Loucy (cell line): ENCODE measurements around the gene SLC30A2.

Source experiments
- H2AFZ ChIP-seq: fragments of 200-600 bp; sonication (generic); 2 replicates; pipeline ENCODE4 v1.6.0; 2016; ENCODE audit warnings: antibody characterized with exemption, mild to moderate bottlenecking, low read length, moderate library complexity
- H3F3A ChIP-seq: fragments of 200-600 bp; 2 replicates; pipeline ENCODE4 v1.6.0; 2016; ENCODE audit warnings: antibody characterized with exemption, low read depth, mild to moderate bottlenecking
- H3K27me3 ChIP-seq: fragments of 200-600 bp; sonication (generic); 2 replicates; pipeline ENCODE4 v1.6.1; 2014; ENCODE audit warnings: low read length, mild to moderate bottlenecking; ENCODE audit not compliant: insufficient read depth, poor library complexity, severe bottlenecking
- H3K36me3 ChIP-seq: fragments of 200-600 bp; sonication (generic); 2 replicates; pipeline ENCODE4 v1.6.1; 2016; ENCODE audit warnings: low read length; ENCODE audit not compliant: insufficient read depth
- H3K4me1 ChIP-seq: fragments of 200-600 bp; sonication (generic); 2 replicates; pipeline ENCODE4 v1.5.1; 2014; ENCODE audit warnings: low read length, mild to moderate bottlenecking; ENCODE audit not compliant: insufficient read depth, poor library complexity, severe bottlenecking
- H3K4me2 ChIP-seq: fragments of 200-600 bp; sonication (generic); 2 replicates; pipeline ENCODE4 v1.6.0; 2014; ENCODE audit warnings: antibody characterized with exemption, low read length, low read depth, mild to moderate bottlenecking; ENCODE audit not compliant: poor library complexity, severe bottlenecking
- H3K4me3 ChIP-seq: fragments of 200-600 bp; sonication (generic); 2 replicates; pipeline ENCODE4 v1.5.1; 2014; ENCODE audit warnings: low read length, mild to moderate bottlenecking, mixed read lengths; ENCODE audit not compliant: poor library complexity, severe bottlenecking
- H3K79me2 ChIP-seq: fragments of 200-600 bp; sonication (generic); 2 replicates; pipeline ENCODE4 v1.6.1; 2014; ENCODE audit warnings: low read length; ENCODE audit not compliant: insufficient read depth
- H3K9ac ChIP-seq: fragments of 200-600 bp; sonication (generic); 2 replicates; pipeline ENCODE4 v1.6.0; 2014; ENCODE audit warnings: mild to moderate bottlenecking, low read depth, low read length, moderate library complexity; ENCODE audit not compliant: poor library complexity, severe bottlenecking
- H3K9me2 ChIP-seq: fragments of 200-600 bp; sonication (generic); replicated peaks from 2 replicates; pipeline ENCODE4 v1.6.1; 2016; ENCODE audit warnings: low read depth, low read length, mixed read lengths
- H3K9me3 ChIP-seq: fragments of 200-600 bp; sonication (generic); 2 replicates; pipeline ENCODE4 v1.6.1; 2014; ENCODE audit warnings: mild to moderate bottlenecking, antibody characterized with exemption, low read length, low read depth; ENCODE audit not compliant: insufficient read depth
- H4K20me1 ChIP-seq: fragments of 200-600 bp; sonication (generic); 2 replicates; pipeline ENCODE4 v1.6.0; 2014; ENCODE audit warnings: antibody characterized with exemption, low read length, mild to moderate bottlenecking; ENCODE audit not compliant: insufficient read depth, poor library complexity, severe bottlenecking
- EZH2phosphoT487 ChIP-seq: fragments of 200-600 bp; IDR thresholded peaks from 2 replicates; pipeline ENCODE4 v1.6.1; 2018; ENCODE audit warnings: antibody characterized with exemption, mild to moderate bottlenecking, moderate library complexity, borderline replicate concordance
- TF ChIP-seq, protein P1 (sequence below): fragments of 200-600 bp; sonication (generic); conservative IDR thresholded peaks from 2 replicates; pipeline ENCODE4 v1.5.1; 2014; ENCODE audit warnings: mild to moderate bottlenecking, antibody characterized with exemption, low read length

SLC30A2 gene

DNA sequence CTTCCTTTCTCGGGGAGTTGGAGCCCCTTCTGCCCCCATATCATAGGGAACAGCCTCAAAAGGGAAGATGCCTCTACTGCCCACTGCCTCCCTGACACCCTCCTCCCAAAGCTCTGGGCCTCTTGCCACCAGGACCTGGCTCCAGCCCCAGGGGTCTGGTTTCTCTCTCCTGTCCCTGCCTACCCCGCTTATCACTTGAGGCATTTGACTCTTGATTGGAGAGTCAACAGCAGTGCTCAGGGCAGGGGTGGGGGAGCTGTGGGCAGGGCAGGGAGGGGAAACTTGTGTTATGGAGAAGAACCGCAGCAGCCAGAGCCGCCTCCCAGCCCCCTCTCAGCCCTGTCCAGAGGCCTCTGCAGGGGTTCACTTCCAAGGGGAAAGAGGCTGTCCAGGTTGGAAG lies 20.9 kb upstream of the SLC30A2 start:
- peaks cover 20% of the 10 kb centered on the region for H3K4me1 ChIP-seq
- H3F3A ChIP-seq = 0 out of 2 replicates have a peak, but pooled peaks cover 3% of the 10 kb centered on the region
- no peaks in the 10 kb centered on the region for H3K27me3 ChIP-seq
- H3K4me2 ChIP-seq = no peak overlapping the region
- no peak overlapping the region for H2AFZ ChIP-seq
- no peaks in the 10 kb centered on the region for H3K9me3 ChIP-seq
- H4K20me1 ChIP-seq = no peaks in the 10 kb centered on the region
- H3K9ac ChIP-seq = no peak overlapping the region
- no peak for TF ChIP-seq EZH2phosphoT487
- TF ChIP-seq, protein P1, sequence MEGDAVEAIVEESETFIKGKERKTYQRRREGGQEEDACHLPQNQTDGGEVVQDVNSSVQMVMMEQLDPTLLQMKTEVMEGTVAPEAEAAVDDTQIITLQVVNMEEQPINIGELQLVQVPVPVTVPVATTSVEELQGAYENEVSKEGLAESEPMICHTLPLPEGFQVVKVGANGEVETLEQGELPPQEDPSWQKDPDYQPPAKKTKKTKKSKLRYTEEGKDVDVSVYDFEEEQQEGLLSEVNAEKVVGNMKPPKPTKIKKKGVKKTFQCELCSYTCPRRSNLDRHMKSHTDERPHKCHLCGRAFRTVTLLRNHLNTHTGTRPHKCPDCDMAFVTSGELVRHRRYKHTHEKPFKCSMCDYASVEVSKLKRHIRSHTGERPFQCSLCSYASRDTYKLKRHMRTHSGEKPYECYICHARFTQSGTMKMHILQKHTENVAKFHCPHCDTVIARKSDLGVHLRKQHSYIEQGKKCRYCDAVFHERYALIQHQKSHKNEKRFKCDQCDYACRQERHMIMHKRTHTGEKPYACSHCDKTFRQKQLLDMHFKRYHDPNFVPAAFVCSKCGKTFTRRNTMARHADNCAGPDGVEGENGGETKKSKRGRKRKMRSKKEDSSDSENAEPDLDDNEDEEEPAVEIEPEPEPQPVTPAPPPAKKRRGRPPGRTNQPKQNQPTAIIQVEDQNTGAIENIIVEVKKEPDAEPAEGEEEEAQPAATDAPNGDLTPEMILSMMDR = no peak
- no peaks in the 10 kb centered on the region for H3K36me3 ChIP-seq
- no peaks in the 10 kb centered on the region for H3K9me2 ChIP-seq
- H3K4me3 ChIP-seq = no peak overlapping the region
- no peaks in the 10 kb centered on the region for H3K79me2 ChIP-seq

DNA sequence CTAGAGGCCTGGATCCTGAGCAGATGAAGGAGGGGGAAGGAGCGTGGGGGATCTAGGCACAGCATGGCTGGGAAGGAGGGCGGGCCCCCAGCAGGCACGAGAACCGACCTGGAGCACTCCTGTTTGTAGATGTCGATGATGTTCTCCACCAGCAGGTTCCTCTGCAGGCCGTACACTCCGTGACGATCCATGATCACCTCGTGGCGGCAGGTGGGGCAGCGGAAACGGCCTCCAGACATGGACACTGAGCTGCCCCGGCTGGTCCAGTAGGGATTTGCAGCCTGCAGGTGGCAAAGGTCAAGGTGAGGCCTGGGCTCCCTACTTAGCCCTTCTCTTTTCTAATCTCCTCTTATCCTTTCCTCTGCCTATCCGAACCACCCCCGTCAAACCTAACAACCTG lies 20.2 kb upstream of the SLC30A2 start:
- no peaks in the 10 kb centered on the region for H3K9me3 ChIP-seq
- H4K20me1 ChIP-seq = no peaks in the 10 kb centered on the region
- 0 out of 2 replicates have a peak, but pooled peaks cover 3% of the 10 kb centered on the region for H3F3A ChIP-seq
- TF ChIP-seq EZH2phosphoT487 = no peak
- TF ChIP-seq, protein P1 = no peak
- no peaks in the 10 kb centered on the region for H3K79me2 ChIP-seq
- H3K4me3 ChIP-seq = no peak overlapping the region
- no peaks in the 10 kb centered on the region for H3K36me3 ChIP-seq
- H3K4me2 ChIP-seq = no peak overlapping the region
- H3K9me2 ChIP-seq = no peaks in the 10 kb centered on the region
- no peak overlapping the region for H2AFZ ChIP-seq
- H3K9ac ChIP-seq = no peak overlapping the region
- peaks cover 16% of the 10 kb centered on the region for H3K4me1 ChIP-seq
- H3K27me3 ChIP-seq = no peaks in the 10 kb centered on the region

DNA sequence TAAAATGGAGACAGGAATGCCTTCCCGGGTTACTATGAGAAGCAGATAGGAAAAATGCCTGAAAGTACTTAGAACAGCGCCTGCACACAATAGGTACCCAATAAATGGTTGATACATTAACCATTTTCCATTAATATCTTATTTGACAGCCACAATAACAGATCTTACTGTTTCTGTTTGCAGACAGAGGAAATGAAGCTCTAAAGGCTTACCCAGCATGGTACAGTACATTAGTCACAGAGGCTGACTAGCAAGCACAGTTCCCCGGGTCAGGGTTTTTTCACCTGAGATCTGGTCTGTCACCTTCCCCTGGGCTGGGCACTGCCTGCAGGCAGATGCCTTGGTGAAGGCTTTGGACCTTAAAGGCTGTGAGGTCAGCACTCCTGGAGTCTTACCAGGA lies 18.6 kb upstream of the SLC30A2 start:
- no peak for TF ChIP-seq EZH2phosphoT487
- TF ChIP-seq, protein P1 = no peak
- Histone ChIP-seq H3K27me3 (no peaks in the 10 kb centered on the region), H2AFZ (no peak overlapping the region), H3K79me2 (no peaks in the 10 kb centered on the region), H3F3A (no peaks in the 10 kb centered on the region), H3K4me1 (no peaks in the 10 kb centered on the region), H3K9me3 (no peaks in the 10 kb centered on the region), H3K9me2 (no peaks in the 10 kb centered on the region), H4K20me1 (no peaks in the 10 kb centered on the region), H3K36me3 (no peaks in the 10 kb centered on the region), H3K9ac (no peak overlapping the region), H3K4me2 (no peak overlapping the region), H3K4me3 (no peak overlapping the region)
